ENCODE results near the gene TCEA2.
"Not testable (repeated sequence)": the region's sequence is repeated elsewhere in the genome, so short reads cannot be mapped to it uniquely, and the experiment has no call there.

The TCEA2 gene

DNA sequence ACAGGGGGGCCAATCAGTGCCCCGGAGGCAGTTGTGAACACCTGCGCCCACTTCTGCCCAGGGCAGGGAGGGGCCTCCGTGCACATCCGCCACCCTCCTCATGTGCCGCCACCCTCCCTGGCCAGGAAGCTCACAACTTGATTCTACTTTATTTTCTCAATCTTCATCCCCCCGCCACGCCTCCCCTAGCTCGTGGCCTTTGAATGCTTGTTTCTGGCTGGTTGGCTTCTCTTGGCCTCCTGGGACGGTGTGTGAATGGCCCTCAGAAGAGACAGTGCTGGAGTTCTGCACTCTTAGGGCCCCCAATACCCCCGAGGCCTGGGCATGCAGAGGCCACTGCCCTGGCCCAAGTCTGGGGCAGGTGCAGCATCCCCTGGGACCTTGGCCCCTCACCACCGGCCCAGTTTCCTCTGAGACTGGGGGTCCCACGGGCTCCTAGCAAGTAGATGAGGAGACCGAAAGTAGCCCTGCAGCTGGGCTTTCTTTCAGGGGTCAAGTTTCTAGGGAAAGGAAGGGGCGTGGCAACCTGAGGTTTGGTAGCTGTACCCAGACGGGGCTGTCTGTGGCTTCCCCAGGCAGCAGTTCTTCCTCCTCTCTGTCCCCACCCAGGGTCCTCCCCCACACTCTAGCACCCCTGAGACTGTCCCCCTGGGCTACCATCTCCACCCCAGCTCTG is 15.0 kb downstream of the TCEA2 start:
- DNase-seq (ENCODE audit: low read depth), result no peak

- DNase-seq (ENCODE audit: low read depth), result no peak
These were observed 15.9 kb downstream of the TCEA2 start for GRCh38 chr20:64078934-64079272.

- peak; percentile 62 for DNase-seq (ENCODE audit: low read depth)
These were observed 16.4 kb downstream of the TCEA2 start, which contains the start of gene RGS19 for GRCh38 chr20:64079273-64080012. RGS19 (minus strand) TSS chr20:64079518; CDS start chr20:64076886, 2,632 bp downstream.

GRCh38 chr20:64080013-64080812 is 17.2 kb downstream of the TCEA2 start, which contains the start of gene OPRL1:
OPRL1 (plus strand) TSS chr20:64080082; CDS start chr20:64092721, 12,639 bp downstream.
- DNase-seq (ENCODE audit: low read depth), result no peak

DNA sequence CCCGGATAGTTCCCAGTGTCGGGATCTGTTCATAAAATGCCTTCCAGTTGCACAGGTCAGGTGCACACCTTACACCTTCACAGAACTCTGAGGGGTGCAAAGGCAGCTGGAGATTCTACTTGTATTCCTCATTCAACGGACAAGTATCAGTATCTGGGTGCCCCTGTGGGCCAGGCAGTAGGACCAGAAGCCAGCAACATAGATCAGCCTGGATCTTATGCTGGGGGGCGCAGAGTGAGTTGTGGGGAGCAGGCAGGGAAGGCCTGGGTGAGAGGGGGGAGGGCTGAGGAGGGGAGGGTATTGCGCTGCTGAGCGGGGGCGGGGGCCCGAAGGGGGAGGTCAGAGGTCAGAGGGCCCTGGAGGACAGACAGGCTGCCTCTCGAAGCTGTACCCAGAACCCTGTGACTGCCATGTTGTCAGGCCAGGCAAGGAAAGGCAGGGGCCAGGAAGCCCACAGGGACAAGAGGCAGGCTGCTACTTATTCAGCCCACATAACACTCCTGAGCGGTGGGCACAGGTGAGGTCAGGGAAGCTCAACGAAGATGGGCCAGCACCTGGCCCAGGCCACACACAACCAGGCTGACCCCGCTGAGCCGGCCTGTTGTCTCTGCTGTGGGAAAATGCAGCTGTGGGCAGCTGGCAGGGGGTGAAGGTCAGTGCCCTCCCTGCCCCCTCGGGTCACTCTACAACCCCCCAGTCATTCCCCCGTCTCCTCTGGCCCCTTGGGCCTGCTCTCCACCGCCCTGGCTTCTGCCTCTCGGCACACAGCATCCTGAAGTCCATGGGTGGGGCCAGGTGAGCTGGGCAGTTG is 18.0 kb downstream of the TCEA2 start:
- no peak for DNase-seq (ENCODE audit: low read depth)

GRCh38 chr20:64081624-64081964 is 18.6 kb downstream of the TCEA2 start:
- DNase-seq (ENCODE audit: low read depth), result no peak

DNA sequence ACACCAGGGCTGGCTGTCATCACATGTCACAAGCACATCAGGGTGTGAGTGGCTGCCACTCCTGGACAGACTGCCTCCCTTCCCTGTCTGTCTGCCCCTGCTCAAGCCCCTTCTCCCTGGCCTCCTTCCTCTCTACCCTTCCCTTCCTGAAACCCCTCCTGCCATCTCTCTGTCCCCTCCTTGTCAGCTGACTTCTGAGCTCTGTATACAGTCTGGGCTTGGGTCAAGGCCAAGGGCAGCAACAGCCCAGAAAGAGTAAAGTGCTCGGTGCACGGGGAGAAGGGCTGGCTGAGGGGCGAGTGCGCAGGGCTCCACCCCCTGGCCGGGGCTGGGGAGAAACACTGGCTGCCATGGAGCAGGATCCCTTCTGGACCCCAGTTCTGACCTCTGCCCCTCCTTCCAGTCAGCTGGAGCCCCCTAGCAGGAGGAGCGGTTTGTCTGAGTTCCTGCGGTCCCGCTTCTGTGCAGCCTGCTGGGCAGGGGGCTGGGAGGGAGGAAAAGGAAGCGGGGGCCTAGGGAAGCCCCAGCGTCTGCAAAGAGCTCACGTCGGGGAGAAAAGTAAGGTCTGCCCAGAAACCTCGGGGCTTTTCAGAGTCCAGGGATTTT is 19.2 kb downstream of the TCEA2 start:
- no peak for DNase-seq (ENCODE audit: low read depth)

DNA sequence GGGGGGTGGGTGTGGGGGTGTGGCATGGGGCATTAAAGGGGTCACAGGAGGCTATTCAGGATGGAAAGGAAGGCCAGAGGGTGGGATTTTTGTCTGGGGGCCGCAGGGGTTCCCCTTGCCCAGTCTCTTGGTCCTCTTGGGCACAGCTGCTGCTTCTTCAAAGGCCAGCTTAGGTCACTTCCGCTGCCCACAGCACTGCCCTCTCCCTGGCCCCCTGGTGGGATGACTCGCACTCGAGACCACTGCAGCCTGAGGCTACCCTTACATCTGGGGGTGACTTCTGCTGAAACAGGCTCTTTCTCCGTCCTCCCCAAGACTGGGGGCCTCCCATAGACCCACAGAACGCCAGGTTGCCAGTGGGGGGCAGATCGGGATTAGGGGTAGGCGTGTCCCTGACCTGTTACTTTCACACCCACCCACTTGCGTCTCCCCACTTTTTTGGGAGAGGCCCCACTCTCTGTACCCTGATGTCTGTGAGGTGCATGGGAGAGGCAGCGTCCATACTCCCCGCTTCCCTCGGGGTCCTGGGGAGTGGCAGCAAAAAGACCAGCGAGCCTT is 19.9 kb downstream of the TCEA2 start:
- DNase-seq (ENCODE audit: low read depth), result no peak

DNA sequence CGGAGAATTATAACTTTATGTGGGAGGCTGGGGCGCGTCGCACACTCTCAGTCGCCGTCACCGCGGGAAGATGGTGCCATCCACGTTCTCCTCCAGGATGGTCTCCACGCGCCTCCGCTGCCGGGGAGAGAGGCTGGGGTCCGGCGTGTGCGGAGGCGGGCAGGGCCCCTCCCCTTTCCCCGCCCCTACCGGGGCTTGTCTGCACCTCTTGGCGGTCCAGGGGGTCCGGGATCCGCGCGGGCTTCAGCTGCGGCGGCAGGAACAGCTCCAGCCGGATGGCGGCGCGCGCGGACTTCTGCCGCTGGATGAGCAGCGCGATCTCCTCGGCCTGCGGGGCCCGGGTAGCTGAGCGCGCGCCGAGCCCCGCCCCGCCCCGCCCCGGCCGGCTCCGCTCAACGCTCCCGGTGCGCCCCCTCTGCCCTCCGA is 20.4 kb downstream of the TCEA2 start:
- peak; percentile 52 for DNase-seq (ENCODE audit: low read depth)

DNA sequence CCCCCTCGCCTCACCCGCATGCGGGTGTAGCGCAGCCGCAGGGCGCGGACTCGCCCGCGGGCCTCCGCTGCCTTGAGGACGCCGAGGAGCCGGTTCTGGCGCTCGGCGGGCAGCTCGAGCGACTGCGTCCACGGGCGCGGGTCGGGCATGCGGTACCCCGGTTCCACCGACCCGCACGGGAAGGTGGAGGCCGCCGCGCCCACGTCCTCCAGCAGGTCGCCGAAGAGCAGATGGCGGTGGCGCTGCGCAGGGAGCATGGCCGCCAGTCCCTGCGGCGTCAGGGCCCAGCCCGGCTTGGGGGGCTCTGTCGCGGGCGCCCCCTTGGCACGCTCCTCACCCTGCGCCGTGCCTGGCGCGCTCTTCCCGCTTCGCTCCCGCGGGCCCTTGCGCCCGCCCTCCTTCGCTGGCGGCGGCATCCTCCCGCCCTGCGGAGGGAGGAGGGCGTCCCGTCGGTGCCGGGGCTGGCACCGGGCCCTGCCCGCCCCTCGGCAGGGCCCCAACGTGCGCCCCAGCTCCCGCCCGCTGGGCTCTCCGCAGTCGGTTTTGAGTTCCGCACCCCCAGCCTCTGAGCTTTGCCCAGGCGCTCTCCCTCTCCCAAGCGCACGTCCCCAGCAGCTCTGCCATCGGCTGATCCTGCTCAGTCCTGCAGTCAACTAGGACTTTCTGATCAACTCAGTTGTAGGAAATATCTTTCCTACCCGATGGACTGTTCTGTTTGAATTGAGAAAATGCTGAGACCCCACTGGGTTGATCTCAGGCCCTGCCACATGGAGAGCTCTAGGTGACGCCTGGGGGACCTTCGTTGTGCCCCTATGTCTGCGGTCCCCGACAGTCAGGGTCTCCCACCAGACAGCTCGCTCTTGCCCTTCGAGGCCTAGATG is 21.0 kb downstream of the TCEA2 start, which contains the start of gene LKAAEAR1:
Gene LKAAEAR1 (minus strand): TSS at position 595 of the 881 bp plus-strand sequence. CDS start 179 bp downstream, at position 416.
- no peak for DNase-seq (ENCODE audit: low read depth)

- no peak for DNase-seq (ENCODE audit: low read depth)
These were observed 21.7 kb downstream of the TCEA2 start for GRCh38 chr20:64084685-64085152.

DNA sequence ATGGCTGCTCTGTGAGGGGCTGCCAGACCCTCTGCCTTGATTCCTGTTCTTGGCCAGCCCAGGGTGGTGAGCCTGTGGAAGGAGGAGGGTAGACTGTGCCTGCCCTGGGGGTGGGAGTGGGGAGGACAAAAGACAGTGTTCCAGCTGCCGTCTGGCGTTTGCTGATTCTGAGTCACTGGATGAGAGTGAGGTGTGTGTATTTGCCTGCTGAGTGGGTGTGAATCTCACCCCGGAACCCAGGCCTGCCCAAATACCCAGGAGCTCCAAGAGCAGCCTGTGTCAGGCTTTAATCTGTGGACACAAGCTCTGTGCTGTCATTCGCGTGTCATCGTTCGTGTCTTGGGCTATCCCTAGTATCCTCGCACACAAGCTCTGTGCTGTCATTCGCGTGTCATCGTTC is 23.8 kb downstream of the TCEA2 start:
- no peak for DNase-seq (ENCODE audit: low read depth)

GRCh38 chr20:64087226-64087825 is 24.3 kb downstream of the TCEA2 start:
- not testable (repeated sequence) for DNase-seq (ENCODE audit: low read depth)

DNA sequence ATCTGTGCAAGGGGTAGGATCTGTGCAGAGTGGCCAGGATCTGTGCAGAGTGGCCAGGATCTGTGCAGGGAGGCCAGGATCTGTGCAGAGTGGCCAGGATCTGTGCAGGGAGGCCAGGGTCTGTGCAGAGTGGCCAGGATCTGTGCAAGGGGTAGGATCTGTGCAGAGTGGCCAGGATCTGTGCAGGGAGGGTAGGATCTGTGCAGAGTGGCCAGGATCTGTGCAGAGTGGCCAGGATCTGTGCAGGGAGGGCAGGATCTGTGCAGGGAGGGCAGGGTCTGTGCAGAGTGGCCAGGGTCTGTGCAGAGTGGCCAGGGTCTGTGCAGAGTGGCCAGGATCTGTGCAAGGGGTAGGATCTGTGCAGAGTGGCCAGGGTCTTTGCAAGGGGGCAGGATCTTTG is 25.6 kb downstream of the TCEA2 start:
- DNase-seq (ENCODE audit: low read depth), result not testable (repeated sequence)

DNA sequence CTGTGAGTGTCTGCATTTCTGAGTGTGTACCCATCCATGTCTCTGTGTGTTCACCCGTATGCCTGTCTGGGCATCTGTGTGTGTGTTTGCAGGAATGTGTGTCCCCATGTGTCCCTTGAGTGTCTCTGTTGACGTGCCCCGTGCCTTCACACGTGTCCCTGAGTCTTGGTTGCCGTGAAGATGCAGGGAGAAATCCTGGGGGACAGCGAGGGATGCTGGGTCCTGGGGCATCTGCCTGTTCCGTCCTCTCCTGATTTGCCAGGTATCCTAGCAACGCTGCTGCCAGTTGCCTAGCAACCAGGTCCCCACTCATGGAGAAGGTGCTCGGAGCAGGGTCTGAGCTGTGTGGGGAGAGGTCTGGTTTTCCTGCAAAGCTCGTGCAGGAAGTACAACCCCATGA is 27.2 kb downstream of the TCEA2 start:
- no peak for DNase-seq (ENCODE audit: low read depth)

GRCh38 chr20:64091340-64091739 is 28.3 kb downstream of the TCEA2 start:
- no peak for DNase-seq (ENCODE audit: low read depth)

DNA sequence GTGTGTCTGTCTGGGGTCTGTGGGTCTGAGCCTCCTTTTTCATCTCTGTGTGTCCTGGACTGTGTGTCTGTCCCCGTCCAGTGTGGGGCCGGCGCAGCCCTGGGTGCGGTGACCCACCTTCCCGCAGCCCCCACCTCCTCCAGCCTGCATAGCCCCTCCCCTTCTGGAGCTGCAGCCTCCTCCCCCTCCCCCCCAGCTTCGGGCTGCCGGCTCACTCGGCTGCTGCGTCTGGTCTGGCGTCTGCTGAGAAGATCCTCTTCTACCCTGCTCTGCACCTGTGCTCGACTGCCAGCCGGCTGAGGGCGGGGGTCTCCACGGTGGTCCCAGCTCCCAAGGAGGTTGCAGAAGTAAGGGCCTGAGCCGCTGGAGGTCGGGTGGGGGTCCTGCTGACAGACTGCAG is 28.8 kb downstream of the TCEA2 start:
- DNase-seq (ENCODE audit: low read depth), result no peak

- no peak for DNase-seq (ENCODE audit: low read depth)
These were observed 29.4 kb downstream of the TCEA2 start for GRCh38 chr20:64092258-64093012.

DNA sequence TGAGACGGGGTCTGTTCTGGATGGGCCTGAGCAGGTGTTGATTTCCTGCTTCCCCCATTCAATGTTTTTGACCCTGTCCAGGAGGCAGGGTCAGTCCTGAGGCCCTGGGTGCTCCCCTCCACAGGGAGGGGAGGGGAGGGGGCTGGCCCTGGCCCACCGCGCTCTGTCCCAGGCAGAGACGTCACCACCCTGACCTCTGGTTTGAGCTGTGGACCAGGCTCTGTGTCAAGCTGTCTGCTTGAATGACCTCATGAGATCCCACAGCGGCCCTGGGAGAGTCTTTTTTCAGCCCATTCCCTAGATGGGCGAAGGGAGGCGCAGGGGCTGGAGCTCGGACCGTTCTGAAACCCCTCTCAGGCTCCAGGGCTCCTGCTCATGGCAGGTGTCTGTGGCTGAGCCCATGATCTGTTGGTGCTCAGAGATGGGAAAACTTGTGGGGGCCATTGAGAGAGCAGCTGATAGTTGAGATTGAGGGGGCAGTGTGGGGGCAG is 30.1 kb downstream of the TCEA2 start:
- DNase-seq (ENCODE audit: low read depth), result no peak
